ENCODE data around the gene ZSWIM6. TPM values are rescaled to one million over a fixed set of nuclear protein-coding genes. Genes with fewer than 3 reads are reported as not detected.
A peak's percentile ranks its signal among the peaks of the same experiment; 100 is the strongest.

Gene ZSWIM6
- polyA plus RNA-seq, 1 of the 3 experiments (the other 2 are of a cell fraction), result 7.4 TPM

- no peaks in the 10 kb centered on the region for H3K36me3 ChIP-seq (replicated peaks in 1 of 2; ENCODE audit: control insufficient read depth in 1 of 2, insufficient read depth in 2 of 2, low read length in 1 of 2)
- H3K9me2 ChIP-seq, result no peaks in the 10 kb centered on the region
- H3K4me2 ChIP-seq, result peak overlapping the region; percentile 12; the same call in 1 of the 2 replicates
- no peak for DNase-seq
- no peak overlapping the region for H3K4me3 ChIP-seq (ENCODE audit: low read depth in 2 of 2, low read length in 1 of 2)
- TF ChIP-seq RCOR1 (IDR thresholded peaks at IDR 0.05; ENCODE audit: low read length) (no peak), TCF12 (IDR thresholded peaks at IDR 0.05) (peak; percentile 14; the same call in 1 of the 2 replicates), USF2 (IDR thresholded peaks at IDR 0.05; ENCODE audit: borderline replicate concordance, low read depth, low read length) (no peak), REST (IDR thresholded peaks at IDR 0.05; ENCODE audit: low read depth, low read length) (no peak), MXI1 (IDR thresholded peaks at IDR 0.05; ENCODE audit: low read depth, low read length) (no peak), FOXM1 (IDR thresholded peaks at IDR 0.05; ENCODE audit: low read depth) (no peak), FOSL2 (IDR thresholded peaks at IDR 0.05; ENCODE audit: borderline replicate concordance, low read depth) (peak; percentile 56; the same call in 1 of the 2 replicates), SMC3 (IDR thresholded peaks at IDR 0.05; ENCODE audit: low read depth, low read length) (no peak), EZH2phosphoT487 (IDR thresholded peaks at IDR 0.05; ENCODE audit: borderline replicate concordance, low read depth) (no peak), PBX3 (IDR thresholded peaks at IDR 0.05) (peak; percentile 60; the same call in 1 of the 2 replicates)
- H3K9me3 ChIP-seq, result no peaks in the 10 kb centered on the region
- WGBS (ENCODE audit: low lambda C conversion rate), result 84% methylated on average over 6 of the region's 6 CpGs
- no peak overlapping the region for H3K9ac ChIP-seq
- POLR2A ChIA-PET, result no interaction called here
- H3K4me1 ChIP-seq (ENCODE audit: control insufficient read depth in 1 of 2, insufficient read depth in 2 of 2, low read depth in 1 of 2, low read length in 1 of 2), result peaks cover 10 to 18% of the 10 kb centered on the region in 2 experiments; a peak in 3 of 4 replicates
- peaks cover 3% of the 10 kb centered on the region; the same call in 1 of the 2 replicates for H3K79me2 ChIP-seq (ENCODE audit: insufficient read depth)
- H3K27ac ChIP-seq (ENCODE audit: low read depth in 2 of 2, low read length in 1 of 2), result peak overlapping the region in 1 of 2 experiments; percentile 93; a peak in 2 of 4 replicates
- peaks cover 12% of the 10 kb centered on the region for H3F3A ChIP-seq (replicated peaks; ENCODE audit: insufficient read depth)
- no peaks in the 10 kb centered on the region for H4K20me1 ChIP-seq (ENCODE audit: insufficient read depth)
- no peaks in the 10 kb centered on the region for H3K27me3 ChIP-seq (ENCODE audit: insufficient read depth)
- H2AFZ ChIP-seq (ENCODE audit: low read depth), result no peak overlapping the region
- CTCF ChIA-PET, result interaction anchor here (1.6 kb wide), 1 partner anchor 331 kb away, joined by 3 read pairs; no protein-coding TSS in a partner anchor
Observed at GRCh38 chr5:61327760-61328753, 4.0 kb upstream of the ZSWIM6 start.

All from SK-N-SH (cell line).